ENCODE measurements around the gene NAA30.

NAA30 gene

GRCh38 chr14:57400556-57401494, 10.4 kb downstream of the NAA30 start:
- no peak for DNase-seq

- no peak for DNase-seq
Observed at GRCh38 chr14:57401501-57401900, 11.1 kb downstream of the NAA30 start.

GRCh38 chr14:57402173-57402852, 11.9 kb downstream of the NAA30 start:
- no peak for DNase-seq

GRCh38 chr14:57403521-57403864, 13.1 kb downstream of the NAA30 start:
- DNase-seq, result no peak

GRCh38 chr14:57405562-57405961, 15.2 kb downstream of the NAA30 start:
- no peak for DNase-seq

GRCh38 chr14:57408037-57408436, 17.7 kb downstream of the NAA30 start:
- no peak for DNase-seq

- DNase-seq, result no peak
Observed at GRCh38 chr14:57408634-57409033, 18.2 kb downstream of the NAA30 start.

GRCh38 chr14:57412341-57412740, 22.0 kb downstream of the NAA30 start:
- no peak for DNase-seq

- DNase-seq, result no peak
Observed at GRCh38 chr14:57413849-57414248, 23.5 kb downstream of the NAA30 start.

GRCh38 chr14:57417228-57417627, 26.8 kb downstream of the NAA30 start:
- DNase-seq, result no peak

- no peak for DNase-seq
Observed at GRCh38 chr14:57418999-57419398, 28.6 kb downstream of the NAA30 start.

GRCh38 chr14:57420033-57420432, 29.6 kb downstream of the NAA30 start:
- no peak for DNase-seq

- no peak for DNase-seq
Observed at GRCh38 chr14:57420986-57421385, 30.6 kb downstream of the NAA30 start.

GRCh38 chr14:57435923-57436322, 45.5 kb downstream of the NAA30 start:
- no peak for DNase-seq

GRCh38 chr14:57461777-57462320, 71.5 kb downstream of the NAA30 start:
- DNase-seq, result no peak

- DNase-seq, result no peak
Observed at GRCh38 chr14:57462551-57462950, 72.2 kb downstream of the NAA30 start.

- no peak for DNase-seq
Observed at GRCh38 chr14:57464008-57464730, 73.8 kb downstream of the NAA30 start.
